Activated naive CD8-positive, alpha-beta T cell treated with anti-CD3 and anti-CD28 coated beads, Interleukin-2, amount 10 ng/mL, durations not matched to agents 7 days and 5 days (primary cell): Measurements from ENCODE around the gene TBC1D4. TPM values are rescaled to one million over a fixed set of nuclear protein-coding genes. Genes with fewer than 3 reads are reported as not detected.
A peak's percentile ranks its signal among the peaks of the same experiment; 100 is the strongest.

Source experiments
- ATAC-seq: fragments of 150-1000 bp; cut with Tn5 transposase; one replicate; pipeline ENCODE4 v1.10.0; 2021; ENCODE audit warnings: low read depth, moderate library complexity
- POLR2A ChIA-PET: fragments of 350-600 bp; sonication (Branson Sonifier 250); formaldehyde crosslinking; loops from one replicate; lab custom pipeline; 2021; ENCODE audit warnings: antibody characterized with exemption; lab: Charles Lee
- DNase-seq: peaks from one replicate; pipeline ENCODE4 v3.0.0; 2021
- H3K27ac Mint-ChIP-seq: one replicate; pipeline ENCODE4 v1.8.0; 2022; ENCODE audit warnings: mild to moderate bottlenecking, mixed read lengths
- H3K27me3 Mint-ChIP-seq: one replicate; pipeline ENCODE4 v1.8.0; 2022; ENCODE audit warnings: mild to moderate bottlenecking, moderate library complexity, mixed read lengths
- H3K36me3 Mint-ChIP-seq: one replicate; pipeline ENCODE4 v1.8.0; 2021; ENCODE audit warnings: mild to moderate bottlenecking, mixed read lengths
- H3K4me1 Mint-ChIP-seq: one replicate; pipeline ENCODE4 v1.8.0; 2021; ENCODE audit warnings: mixed read lengths
- H3K4me3 Mint-ChIP-seq: one replicate; pipeline ENCODE4 v1.8.0; 2022; ENCODE audit warnings: mild to moderate bottlenecking, moderate library complexity, mixed read lengths
- H3K9me3 Mint-ChIP-seq: one replicate; pipeline ENCODE4 v1.8.0; 2021; ENCODE audit warnings: mixed read lengths
- total RNA-seq, 2 experiments: library from RNA; stranded (reverse); gene quantifications; one replicate each; pipeline ENCODE4 v1.2.3, GENCODE V29; 2021

TBC1D4 gene, protein sequence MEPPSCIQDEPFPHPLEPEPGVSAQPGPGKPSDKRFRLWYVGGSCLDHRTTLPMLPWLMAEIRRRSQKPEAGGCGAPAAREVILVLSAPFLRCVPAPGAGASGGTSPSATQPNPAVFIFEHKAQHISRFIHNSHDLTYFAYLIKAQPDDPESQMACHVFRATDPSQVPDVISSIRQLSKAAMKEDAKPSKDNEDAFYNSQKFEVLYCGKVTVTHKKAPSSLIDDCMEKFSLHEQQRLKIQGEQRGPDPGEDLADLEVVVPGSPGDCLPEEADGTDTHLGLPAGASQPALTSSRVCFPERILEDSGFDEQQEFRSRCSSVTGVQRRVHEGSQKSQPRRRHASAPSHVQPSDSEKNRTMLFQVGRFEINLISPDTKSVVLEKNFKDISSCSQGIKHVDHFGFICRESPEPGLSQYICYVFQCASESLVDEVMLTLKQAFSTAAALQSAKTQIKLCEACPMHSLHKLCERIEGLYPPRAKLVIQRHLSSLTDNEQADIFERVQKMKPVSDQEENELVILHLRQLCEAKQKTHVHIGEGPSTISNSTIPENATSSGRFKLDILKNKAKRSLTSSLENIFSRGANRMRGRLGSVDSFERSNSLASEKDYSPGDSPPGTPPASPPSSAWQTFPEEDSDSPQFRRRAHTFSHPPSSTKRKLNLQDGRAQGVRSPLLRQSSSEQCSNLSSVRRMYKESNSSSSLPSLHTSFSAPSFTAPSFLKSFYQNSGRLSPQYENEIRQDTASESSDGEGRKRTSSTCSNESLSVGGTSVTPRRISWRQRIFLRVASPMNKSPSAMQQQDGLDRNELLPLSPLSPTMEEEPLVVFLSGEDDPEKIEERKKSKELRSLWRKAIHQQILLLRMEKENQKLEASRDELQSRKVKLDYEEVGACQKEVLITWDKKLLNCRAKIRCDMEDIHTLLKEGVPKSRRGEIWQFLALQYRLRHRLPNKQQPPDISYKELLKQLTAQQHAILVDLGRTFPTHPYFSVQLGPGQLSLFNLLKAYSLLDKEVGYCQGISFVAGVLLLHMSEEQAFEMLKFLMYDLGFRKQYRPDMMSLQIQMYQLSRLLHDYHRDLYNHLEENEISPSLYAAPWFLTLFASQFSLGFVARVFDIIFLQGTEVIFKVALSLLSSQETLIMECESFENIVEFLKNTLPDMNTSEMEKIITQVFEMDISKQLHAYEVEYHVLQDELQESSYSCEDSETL (N-terminal part only)
- 10 to 100 TPM; 19.4 to 21.0 TPM for total RNA-seq

DNA sequence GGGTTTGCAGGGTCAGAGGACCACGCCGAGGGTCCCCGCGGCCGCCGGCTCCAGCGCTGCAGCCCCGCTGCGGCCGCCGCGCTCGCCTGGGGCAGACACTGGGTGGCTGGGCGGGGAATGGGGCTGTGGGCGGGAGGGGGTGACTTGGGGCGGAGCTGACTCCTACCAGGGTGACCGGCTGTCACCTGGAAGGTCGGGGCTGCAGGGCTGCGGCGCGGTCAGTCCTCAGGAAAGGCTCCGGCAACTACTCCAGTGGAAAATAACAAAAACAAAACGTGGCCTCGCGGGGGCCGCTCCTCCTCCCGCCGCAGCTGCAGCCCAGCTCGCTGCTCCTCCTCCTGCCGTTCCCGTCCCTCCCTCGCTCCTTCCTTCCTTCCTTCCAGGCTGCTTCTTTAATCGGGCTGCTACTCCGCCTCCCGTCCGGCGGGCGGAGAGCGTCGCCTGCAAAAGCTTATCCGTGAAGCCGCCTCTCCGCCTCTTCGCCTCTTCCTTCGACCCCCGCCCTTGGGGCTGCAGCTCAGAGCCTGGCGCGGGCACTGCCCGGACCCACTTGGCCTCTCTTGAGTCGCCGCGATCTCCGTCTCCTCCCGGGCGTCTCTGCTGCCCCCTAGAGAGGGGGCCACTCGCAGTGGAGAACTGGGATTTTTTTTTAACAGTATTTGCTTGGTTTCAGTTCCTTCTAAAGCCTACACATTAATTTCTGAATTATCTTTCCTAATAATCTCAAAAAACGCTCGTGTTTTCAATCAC is at the start of gene TBC1D4:
TBC1D4 (minus strand) TSS at position 100 of the 750 bp plus-strand sequence. CDS start 402 bp downstream, outside the sequence.
- POLR2A ChIA-PET: interaction anchor here (0.8 to 0.9 kb wide), 2 partner anchors 67 to 156 kb away, joined by 3 read pairs; partner anchors contain the start of gene UCHL3
- no peaks in the 10 kb centered on the region for H3K9me3 Mint-ChIP-seq
- H3K27me3 Mint-ChIP-seq: peaks cover 77% of the 10 kb centered on the region
- no peak within 1 kb of the TSS for H3K27ac Mint-ChIP-seq
- H3K36me3 Mint-ChIP-seq: no peaks in the 10 kb centered on the region
- peak within 1 kb of the TSS; percentile 89 for H3K4me3 Mint-ChIP-seq
- H3K4me1 Mint-ChIP-seq: peaks cover 11% of the 10 kb centered on the region
- DNase-seq (peak; percentile 70), ATAC-seq (peak; percentile 80)

DNA sequence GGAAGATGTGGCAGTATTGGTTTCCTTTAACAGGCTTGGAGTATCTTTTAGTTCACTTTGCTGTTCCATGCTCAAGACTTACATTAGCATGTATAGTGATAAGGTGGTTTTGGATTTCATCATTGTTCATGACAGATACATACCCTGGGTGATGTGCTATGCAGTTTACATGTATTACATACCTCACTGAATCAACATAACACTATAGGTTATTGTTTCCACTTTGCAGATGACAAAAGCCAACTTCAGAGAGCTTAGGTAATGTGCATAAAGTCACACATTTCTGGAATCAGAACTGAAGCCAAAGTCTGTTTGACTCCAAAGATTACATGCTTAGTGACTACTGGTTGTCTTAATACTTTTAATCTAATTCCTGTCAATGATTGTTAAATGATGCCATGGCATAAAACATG is 48.6 kb upstream of the TBC1D4 start:
- H3K4me3 Mint-ChIP-seq: no peak overlapping the region
- POLR2A ChIA-PET: interaction anchor here (0.9 kb wide), 1 partner anchor 205 kb away, joined by 3 read pairs; no protein-coding TSS in a partner anchor
- H3K27ac Mint-ChIP-seq: peak overlapping the region; percentile 26
- peaks cover 34% of the 10 kb centered on the region for H3K4me1 Mint-ChIP-seq
- H3K27me3 Mint-ChIP-seq: no peaks in the 10 kb centered on the region
- H3K9me3 Mint-ChIP-seq: peaks cover under 1% of the 10 kb centered on the region
- no peak for DNase-seq
- H3K36me3 Mint-ChIP-seq: peaks cover 40% of the 10 kb centered on the region
- ATAC-seq: peak; percentile 90

DNA sequence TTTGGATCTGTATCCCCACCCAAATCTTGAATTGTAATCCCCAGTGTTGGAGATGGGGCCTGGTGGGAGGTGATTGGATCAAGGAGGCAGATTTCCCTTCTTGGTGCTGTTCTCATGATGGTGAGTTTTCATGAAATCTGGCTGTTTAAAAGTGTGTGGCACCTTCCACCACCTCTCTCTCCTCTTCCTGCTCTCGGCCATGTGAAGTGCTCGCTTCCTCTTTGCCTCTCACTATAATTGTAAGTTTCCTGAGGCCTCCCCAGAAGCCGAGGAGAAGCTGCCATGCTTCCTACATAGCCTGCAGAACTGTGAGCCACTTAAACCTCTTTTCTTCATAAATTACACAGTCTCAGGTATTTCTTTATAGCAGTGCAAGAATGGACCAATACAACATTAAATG is 40.0 kb upstream of the TBC1D4 start:
- no peak overlapping the region for H3K4me3 Mint-ChIP-seq

DNA sequence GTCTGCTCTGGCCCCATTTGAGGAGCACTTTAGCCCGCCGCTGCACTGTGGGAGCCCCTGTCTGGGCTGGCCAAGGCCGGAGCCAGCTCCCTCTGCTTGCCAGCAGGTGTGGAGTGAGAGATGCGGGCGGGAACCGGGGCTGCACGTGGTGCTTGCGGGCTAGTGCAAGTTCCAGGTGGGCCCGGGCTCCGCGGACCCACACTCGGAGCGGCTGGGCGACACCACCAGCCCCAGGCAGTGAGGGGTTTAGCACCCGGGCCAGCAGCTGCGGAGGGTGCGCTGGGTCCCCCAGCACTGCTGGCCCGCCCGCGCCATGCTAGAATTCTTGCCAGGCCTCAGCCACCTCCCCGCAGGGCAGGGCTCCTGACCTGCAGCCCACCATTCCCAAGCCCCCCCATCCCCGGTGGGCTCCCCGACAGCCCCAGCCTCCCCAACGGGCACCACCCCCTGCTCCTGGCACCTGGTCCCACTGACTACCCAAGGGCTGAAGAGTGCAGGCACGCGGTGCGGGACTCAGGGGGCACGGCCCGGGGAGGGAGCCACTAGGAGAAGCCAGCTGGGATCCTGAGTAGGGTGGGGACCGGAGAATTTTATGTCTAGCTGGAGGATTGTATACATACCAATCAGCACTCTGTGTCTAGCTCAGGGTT is 36.6 kb upstream of the TBC1D4 start:
- DNase-seq (no peak), ATAC-seq (no peak)
- Mint-ChIP-seq H3K27me3 (no peaks in the 10 kb centered on the region), H3K27ac (no peak overlapping the region), H3K9me3 (peaks cover 2% of the 10 kb centered on the region), H3K4me1 (no peaks in the 10 kb centered on the region), H3K4me3 (no peak overlapping the region), H3K36me3 (peaks cover under 1% of the 10 kb centered on the region)
- POLR2A ChIA-PET: no interaction called here

More for the DNA sequence above, 40.0 kb upstream of the TBC1D4 start:
- no peaks in the 10 kb centered on the region for H3K4me1 Mint-ChIP-seq
- ATAC-seq: no peak
- H3K27ac Mint-ChIP-seq: no peak overlapping the region
- POLR2A ChIA-PET: no interaction called here
- peaks cover 23% of the 10 kb centered on the region for H3K36me3 Mint-ChIP-seq
- H3K9me3 Mint-ChIP-seq: peaks cover 5% of the 10 kb centered on the region
- no peak for DNase-seq
- H3K27me3 Mint-ChIP-seq: no peaks in the 10 kb centered on the region

DNA sequence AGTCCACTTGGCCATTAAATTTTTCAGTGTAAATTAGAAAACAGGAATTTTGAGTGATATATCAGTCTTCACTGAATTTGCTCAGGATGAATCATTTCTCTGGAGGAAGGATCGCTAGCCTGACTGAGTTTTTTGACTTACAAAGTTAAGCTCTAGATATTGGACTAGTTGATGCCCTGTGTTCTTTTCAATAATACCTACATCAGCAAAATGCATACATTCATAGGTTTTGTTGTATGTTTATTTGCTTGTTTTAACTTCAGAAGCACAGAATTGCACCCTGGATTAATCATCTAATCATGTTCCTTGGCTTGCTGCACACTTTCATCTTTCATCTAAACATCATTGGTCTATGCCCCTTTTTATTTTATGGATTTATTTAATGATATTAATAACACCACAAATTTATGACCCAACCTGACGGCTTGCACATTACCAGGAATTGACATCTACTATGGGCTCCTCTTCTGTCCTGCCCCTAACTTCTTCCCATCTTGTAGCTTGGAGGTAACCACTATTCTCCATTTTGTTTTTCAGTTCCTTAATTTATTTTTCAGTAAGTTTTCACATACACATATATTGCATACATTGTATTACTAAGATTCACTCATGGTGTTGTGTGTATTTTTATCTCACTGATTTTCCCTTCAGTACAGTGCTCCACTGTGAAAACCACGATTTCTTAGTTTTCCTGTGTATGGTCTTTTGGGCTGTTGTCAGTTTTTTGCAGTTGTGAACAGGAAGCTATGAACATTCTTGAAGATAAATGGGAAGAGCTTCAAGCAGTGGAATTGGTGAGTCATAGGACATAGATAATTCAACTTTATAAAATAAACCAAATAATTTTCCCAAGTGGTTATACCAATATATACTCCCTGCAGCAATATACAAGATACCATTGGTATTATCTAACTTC is 32.4 kb upstream of the TBC1D4 start:
- Mint-ChIP-seq H3K9me3 (no peaks in the 10 kb centered on the region), H3K36me3 (no peaks in the 10 kb centered on the region), H3K4me3 (no peak overlapping the region), H3K27me3 (peaks cover 6% of the 10 kb centered on the region), H3K27ac (no peak overlapping the region), H3K4me1 (peaks cover 2% of the 10 kb centered on the region)
- ATAC-seq: no peak
- no peak for DNase-seq
- POLR2A ChIA-PET: no interaction called here

DNA sequence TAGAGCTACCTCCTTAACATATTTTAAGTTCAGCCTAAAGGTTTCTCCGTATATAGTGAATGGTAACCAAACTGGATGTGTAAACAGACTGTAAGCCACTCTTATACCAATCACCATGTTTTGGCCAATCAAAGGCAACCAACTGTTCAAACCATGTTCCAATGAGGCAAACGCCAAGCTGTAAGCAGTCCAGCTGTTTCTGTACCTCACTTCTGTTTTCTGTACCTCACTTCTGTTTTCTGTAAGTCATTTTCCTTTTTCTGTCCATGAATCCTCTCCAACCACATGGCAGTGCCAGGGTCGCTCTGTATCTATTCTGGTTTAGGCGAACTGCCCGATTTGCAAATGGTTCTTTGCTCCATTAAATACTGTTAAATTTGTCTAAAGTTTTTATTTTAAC is 31.3 kb upstream of the TBC1D4 start:
- no peak for DNase-seq
- POLR2A ChIA-PET: no interaction called here
- Mint-ChIP-seq H3K4me3 (no peak overlapping the region), H3K36me3 (no peaks in the 10 kb centered on the region), H3K9me3 (no peaks in the 10 kb centered on the region), H3K27ac (no peak overlapping the region), H3K4me1 (peaks cover 2% of the 10 kb centered on the region), H3K27me3 (peaks cover 6% of the 10 kb centered on the region)
- no peak for ATAC-seq

DNA sequence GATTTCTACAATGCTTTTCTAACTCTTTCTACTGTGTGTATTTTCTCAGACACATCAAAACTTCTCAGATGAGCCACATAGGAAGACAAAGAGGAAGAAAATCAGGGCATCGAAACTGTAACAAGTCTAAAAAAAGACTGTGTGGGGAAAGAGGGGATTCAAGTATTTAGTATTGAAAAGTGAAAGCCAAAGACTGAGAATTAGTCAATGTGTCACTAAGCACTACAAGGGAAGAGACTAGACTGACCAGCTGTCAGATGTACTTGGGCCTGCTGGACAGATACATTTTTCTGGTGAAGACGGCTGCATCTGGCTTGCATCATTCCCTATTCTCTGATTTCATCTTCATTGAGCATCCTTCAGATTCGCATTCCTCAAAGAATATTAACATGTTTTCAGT is 30.3 kb upstream of the TBC1D4 start:
- Mint-ChIP-seq H3K4me3 (no peak overlapping the region), H3K27ac (no peak overlapping the region), H3K36me3 (no peaks in the 10 kb centered on the region), H3K4me1 (peaks cover 2% of the 10 kb centered on the region), H3K9me3 (no peaks in the 10 kb centered on the region), H3K27me3 (peaks cover 6% of the 10 kb centered on the region)
- ATAC-seq (no peak), DNase-seq (no peak)
- POLR2A ChIA-PET: no interaction called here

DNA sequence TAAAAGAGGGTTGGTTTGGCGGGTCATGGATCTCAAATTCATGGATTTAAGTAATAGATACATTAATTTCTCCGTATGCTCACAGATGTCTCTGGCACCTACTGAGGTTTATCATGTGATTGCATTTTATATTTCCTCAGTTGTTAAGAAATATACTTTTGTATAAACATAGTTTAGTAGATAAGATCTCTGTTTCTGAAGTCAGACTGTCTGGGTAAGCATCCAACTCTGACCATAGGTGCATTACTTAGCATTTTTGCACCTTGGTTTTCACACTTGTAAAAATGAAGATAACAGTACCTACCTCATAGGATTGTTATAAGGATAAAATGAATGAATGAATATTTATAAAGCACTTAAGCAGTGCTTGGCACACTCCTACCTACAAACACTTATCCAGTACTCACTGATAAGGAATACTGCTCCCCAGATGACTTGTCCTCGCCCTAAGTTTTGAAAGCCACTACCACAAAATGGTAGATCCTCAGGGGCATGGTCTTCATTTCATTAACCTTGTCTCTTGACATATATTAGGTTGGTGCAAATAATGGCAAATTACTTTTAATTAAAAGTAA is 29.2 kb upstream of the TBC1D4 start:
- no peak for ATAC-seq
- H3K27ac Mint-ChIP-seq: no peak overlapping the region
- no peaks in the 10 kb centered on the region for H3K9me3 Mint-ChIP-seq
- DNase-seq: no peak
- H3K4me1 Mint-ChIP-seq: peaks cover 4% of the 10 kb centered on the region
- H3K27me3 Mint-ChIP-seq: peaks cover 6% of the 10 kb centered on the region
- POLR2A ChIA-PET: no interaction called here
- H3K4me3 Mint-ChIP-seq: no peak overlapping the region
- no peaks in the 10 kb centered on the region for H3K36me3 Mint-ChIP-seq

DNA sequence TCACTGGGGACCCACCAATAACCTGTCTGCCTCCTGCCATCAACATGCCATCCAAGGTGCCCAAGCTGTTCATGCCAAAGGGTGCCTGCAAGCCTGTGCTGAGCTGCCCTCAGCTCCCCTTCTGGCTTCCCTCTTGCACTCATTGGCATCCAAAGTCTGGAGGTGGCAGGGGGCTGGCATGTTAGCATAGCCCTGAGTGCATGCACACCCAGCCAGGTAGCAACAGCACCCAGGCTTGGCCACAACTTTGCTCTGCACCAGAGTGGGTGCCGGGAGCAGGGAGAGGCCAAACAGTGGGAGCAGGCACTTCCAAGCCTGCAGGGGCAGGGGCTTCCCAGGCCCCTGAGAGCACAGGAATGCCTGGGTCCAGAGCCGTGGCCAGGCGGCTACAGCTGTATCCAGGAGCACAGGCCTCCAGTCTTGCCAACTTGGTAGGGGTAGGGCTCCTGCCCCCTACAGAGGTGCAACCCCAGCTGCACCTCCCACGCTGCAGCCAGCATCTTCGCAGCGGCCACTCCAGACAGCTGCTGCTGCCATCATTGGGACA is 26.1 kb upstream of the TBC1D4 start:
- Mint-ChIP-seq H3K9me3 (no peaks in the 10 kb centered on the region), H3K4me3 (no peak overlapping the region), H3K27me3 (peaks cover 8% of the 10 kb centered on the region), H3K4me1 (peaks cover 3% of the 10 kb centered on the region), H3K27ac (no peak overlapping the region), H3K36me3 (no peaks in the 10 kb centered on the region)
- POLR2A ChIA-PET: no interaction called here
- no peak for ATAC-seq
- no peak for DNase-seq

DNA sequence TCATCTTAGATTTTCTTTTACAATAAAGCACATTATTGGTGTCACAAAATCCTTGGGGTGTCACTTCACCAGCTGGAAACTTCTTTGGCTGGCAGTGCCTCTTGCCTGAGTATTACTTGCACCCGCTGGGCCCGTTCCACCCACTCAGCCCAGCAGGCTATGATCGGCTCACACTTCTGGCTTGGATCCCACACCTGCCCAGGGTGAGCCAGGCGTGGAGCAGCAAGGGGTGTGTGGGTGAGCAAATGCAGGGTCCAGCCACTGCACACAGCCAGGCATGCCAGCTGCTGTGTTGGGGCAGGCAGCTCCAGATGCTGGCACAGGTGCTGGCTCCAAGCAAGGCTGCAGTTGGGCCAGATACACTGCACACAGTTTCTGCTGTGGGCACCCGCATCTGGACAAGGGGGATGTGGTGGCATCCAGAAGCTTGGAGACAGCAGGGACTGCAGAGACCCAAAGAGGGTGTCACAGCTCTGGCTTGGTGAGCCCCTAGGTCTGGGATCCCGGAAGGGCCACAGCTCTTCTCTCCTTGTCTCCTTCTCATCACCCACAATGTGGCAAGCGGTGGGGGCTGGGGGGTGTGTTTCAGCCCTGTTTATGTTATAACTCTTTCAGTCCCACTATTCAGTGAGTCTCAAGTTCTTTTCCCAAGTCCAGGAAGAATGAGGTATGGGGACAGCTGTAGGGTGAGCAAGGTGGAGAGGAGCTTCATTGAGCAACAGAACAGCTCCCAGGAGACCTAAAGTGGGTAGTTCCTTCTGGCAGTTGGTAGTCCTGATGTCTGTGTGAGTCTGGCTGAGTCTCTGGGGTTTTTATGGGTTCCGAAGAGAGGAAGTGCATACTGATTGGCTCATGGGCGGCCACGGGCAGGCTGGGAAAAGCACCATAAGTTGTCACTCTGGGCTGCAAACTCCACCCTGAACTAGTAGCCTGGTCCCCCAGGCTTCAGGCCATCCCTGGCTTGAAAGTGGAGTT is 25.3 kb upstream of the TBC1D4 start:
- H3K27me3 Mint-ChIP-seq: peaks cover 8% of the 10 kb centered on the region
- peaks cover 1% of the 10 kb centered on the region for H3K4me1 Mint-ChIP-seq
- H3K27ac Mint-ChIP-seq: no peak overlapping the region
- ATAC-seq: no peak
- H3K36me3 Mint-ChIP-seq: no peaks in the 10 kb centered on the region
- DNase-seq: no peak
- no peaks in the 10 kb centered on the region for H3K9me3 Mint-ChIP-seq
- POLR2A ChIA-PET: no interaction called here
- H3K4me3 Mint-ChIP-seq: no peak overlapping the region
